MM.1S (cell line): ENCODE measurements around the gene CHST15.

Source experiments
- DNase-seq: peaks from one replicate; pipeline ENCODE4 v3.0.0-alpha.2; 2015
- H2AFZ ChIP-seq: fragments of 300-600 bp; sonication (generic); 2 replicates; pipeline ENCODE4 v1.6.0; 2016; ENCODE audit warnings: antibody characterized with exemption, low read length
- H3F3A ChIP-seq: fragments of 300-600 bp; sonication (generic); 2 replicates; pipeline ENCODE4 v1.6.1; 2016; ENCODE audit warnings: mild to moderate bottlenecking, antibody characterized with exemption, low read length, moderate library complexity, mixed read lengths; ENCODE audit not compliant: insufficient read depth
- H3K27ac ChIP-seq: fragments of 300-600 bp; sonication (generic); 2 replicates; pipeline ENCODE4 v1.5.1; 2016; ENCODE audit warnings: mild to moderate bottlenecking, low read length
- H3K27me3 ChIP-seq: fragments of 300-600 bp; sonication (generic); replicated peaks from 2 replicates; pipeline ENCODE4 v1.6.0; 2016; ENCODE audit warnings: low read length; ENCODE audit not compliant: insufficient read depth
- H3K36me3 ChIP-seq: fragments of 300-600 bp; sonication (generic); replicated peaks from 2 replicates; pipeline ENCODE4 v1.6.1; 2016; ENCODE audit warnings: mild to moderate bottlenecking, low read length, mixed read lengths; ENCODE audit not compliant: insufficient read depth
- H3K4me1 ChIP-seq: fragments of 300-600 bp; sonication (generic); 2 replicates; pipeline ENCODE4 v1.6.1; 2016; ENCODE audit warnings: low read length, mixed read lengths
- H3K4me2 ChIP-seq: fragments of 300-600 bp; sonication (generic); 2 replicates; pipeline ENCODE4 v1.6.0; 2016; ENCODE audit warnings: low read depth, low read length
- H3K4me3 ChIP-seq: fragments of 300-600 bp; sonication (generic); 2 replicates; pipeline ENCODE4 v1.5.1; 2016; ENCODE audit warnings: low read length, mixed read lengths
- H3K79me2 ChIP-seq: fragments of 300-600 bp; sonication (generic); 2 replicates; pipeline ENCODE4 v1.6.1; 2016; ENCODE audit warnings: mixed run types, low read length, mixed read lengths
- H3K9ac ChIP-seq: fragments of 300-600 bp; sonication (generic); 2 replicates; pipeline ENCODE4 v1.6.1; 2016; ENCODE audit warnings: low read length, mixed read lengths
- H3K9me2 ChIP-seq: fragments of 300-600 bp; sonication (generic); replicated peaks from 2 replicates; pipeline ENCODE4 v1.6.1; 2016; ENCODE audit warnings: mild to moderate bottlenecking, low read length, mixed read lengths; ENCODE audit not compliant: insufficient read depth
- H3K9me3 ChIP-seq: fragments of 300-600 bp; sonication (generic); replicated peaks from 2 replicates; pipeline ENCODE4 v1.6.1; 2016; ENCODE audit warnings: mild to moderate bottlenecking, low read length, mixed read lengths; ENCODE audit not compliant: insufficient read depth
- H4K20me1 ChIP-seq: fragments of 300-600 bp; sonication (generic); 2 replicates; pipeline ENCODE4 v1.6.1; 2016; ENCODE audit warnings: mild to moderate bottlenecking, low read length, moderate library complexity, mixed read lengths; ENCODE audit not compliant: insufficient read depth
- EZH2 ChIP-seq: fragments of 300-600 bp; sonication (generic); optimal IDR thresholded peaks from 2 replicates; pipeline ENCODE3; 2017; ENCODE audit warnings: low read depth, mild to moderate bottlenecking, antibody characterized with exemption, low read length, mixed read lengths
- EZH2phosphoT487 ChIP-seq: fragments of 300-600 bp; sonication (generic); IDR thresholded peaks from 2 replicates; pipeline ENCODE4 v1.6.1; 2018; ENCODE audit warnings: antibody characterized with exemption, low read length
- TF ChIP-seq, protein P1 (sequence below): fragments of 300-600 bp; sonication (generic); IDR thresholded peaks from 2 replicates; pipeline ENCODE4 v1.5.1; 2016; ENCODE audit warnings: antibody characterized with exemption, low read length, mixed read lengths

CHST15 gene

DNA sequence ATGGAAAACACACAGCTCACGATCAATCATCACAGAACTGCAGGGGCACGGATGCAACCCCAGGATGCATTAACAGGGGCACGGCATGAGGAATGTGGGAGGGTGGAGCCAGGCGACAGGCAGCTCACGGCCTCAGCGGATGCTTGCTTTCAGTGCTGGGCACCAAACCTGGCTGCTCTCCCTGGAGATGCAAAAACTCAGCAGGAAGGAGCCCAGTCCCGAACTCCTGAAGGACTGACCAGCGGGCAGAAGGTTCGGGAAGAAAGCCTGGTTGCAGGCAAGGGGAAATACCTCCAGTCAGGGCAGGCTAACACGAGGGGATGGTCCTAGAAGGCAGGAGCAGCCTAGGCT, 66.8 kb downstream of the CHST15 start:
- Histone ChIP-seq H3K4me2 (no peak overlapping the region), H3K9me3 (no peaks in the 10 kb centered on the region), H3K27me3 (no peaks in the 10 kb centered on the region), H3K9me2 (no peaks in the 10 kb centered on the region), H3K9ac (no peak overlapping the region), H3K4me3 (no peak overlapping the region), H3K36me3 (peaks cover 17% of the 10 kb centered on the region), H3F3A (no peaks in the 10 kb centered on the region; the same call in 1 of the 2 replicates), H2AFZ (no peak overlapping the region), H3K4me1 (no peaks in the 10 kb centered on the region), H3K79me2 (peaks cover 95% of the 10 kb centered on the region), H3K27ac (no peak overlapping the region), H4K20me1 (no peaks in the 10 kb centered on the region)
- TF ChIP-seq EZH2phosphoT487: no peak
- TF ChIP-seq, protein P1, sequence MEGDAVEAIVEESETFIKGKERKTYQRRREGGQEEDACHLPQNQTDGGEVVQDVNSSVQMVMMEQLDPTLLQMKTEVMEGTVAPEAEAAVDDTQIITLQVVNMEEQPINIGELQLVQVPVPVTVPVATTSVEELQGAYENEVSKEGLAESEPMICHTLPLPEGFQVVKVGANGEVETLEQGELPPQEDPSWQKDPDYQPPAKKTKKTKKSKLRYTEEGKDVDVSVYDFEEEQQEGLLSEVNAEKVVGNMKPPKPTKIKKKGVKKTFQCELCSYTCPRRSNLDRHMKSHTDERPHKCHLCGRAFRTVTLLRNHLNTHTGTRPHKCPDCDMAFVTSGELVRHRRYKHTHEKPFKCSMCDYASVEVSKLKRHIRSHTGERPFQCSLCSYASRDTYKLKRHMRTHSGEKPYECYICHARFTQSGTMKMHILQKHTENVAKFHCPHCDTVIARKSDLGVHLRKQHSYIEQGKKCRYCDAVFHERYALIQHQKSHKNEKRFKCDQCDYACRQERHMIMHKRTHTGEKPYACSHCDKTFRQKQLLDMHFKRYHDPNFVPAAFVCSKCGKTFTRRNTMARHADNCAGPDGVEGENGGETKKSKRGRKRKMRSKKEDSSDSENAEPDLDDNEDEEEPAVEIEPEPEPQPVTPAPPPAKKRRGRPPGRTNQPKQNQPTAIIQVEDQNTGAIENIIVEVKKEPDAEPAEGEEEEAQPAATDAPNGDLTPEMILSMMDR: no peak
- no peak for TF ChIP-seq EZH2
- no peak for DNase-seq

DNA sequence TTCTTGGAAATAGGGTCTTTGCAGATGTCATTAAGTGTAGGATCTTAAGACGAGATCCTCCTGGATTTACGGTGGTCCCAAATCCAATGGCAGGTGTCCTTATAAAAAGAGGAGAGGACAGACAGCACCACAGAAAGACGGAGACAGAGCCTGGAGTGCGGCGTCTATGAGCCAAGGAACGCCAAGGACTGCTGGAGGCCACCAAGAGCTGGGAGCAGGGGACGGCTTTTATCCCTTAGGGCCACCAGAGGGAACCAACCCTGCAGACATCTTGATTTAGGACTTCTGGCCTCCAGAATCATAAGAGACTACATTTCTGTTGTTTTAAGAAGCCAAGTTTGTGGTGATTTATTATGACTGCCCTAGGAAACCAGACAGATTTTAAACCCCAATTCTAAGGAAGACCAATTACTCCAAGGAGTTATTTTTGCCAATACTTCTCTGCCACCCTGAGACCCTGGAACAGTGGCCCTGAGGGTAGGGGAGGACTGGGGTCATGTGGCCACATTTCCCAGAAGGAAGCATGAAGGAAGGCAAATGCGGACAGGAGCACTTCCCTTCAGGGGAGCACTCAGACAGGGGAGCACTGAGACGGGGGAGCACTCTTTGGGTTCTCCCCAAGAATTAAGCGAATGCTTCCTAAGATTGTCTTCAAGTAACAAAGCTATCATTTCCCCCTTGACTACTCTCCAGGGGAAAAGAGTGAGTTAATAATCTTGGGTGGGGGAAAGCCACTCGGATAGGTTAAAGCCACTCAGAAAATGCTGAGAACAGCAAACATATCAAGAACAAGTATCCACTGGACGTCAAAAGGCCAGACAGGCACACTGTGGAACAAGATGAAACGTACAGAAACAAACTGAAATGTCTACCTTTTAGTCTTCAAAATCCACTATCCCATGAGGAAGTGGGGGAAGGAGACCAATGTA, 67.5 kb downstream of the CHST15 start:
- H3F3A ChIP-seq: no peaks in the 10 kb centered on the region; the same call in 1 of the 2 replicates
- H3K79me2 ChIP-seq: peaks cover 95% of the 10 kb centered on the region
- no peak overlapping the region for H3K27ac ChIP-seq
- no peak overlapping the region for H3K9ac ChIP-seq
- no peak for DNase-seq
- no peak overlapping the region for H3K4me3 ChIP-seq
- H3K9me3 ChIP-seq: no peaks in the 10 kb centered on the region
- no peaks in the 10 kb centered on the region for H3K4me1 ChIP-seq
- H3K27me3 ChIP-seq: no peaks in the 10 kb centered on the region
- H3K4me2 ChIP-seq: no peak overlapping the region
- no peaks in the 10 kb centered on the region for H4K20me1 ChIP-seq
- TF ChIP-seq, protein P1: peak; percentile 31; the same call in 1 of the 2 replicates
- no peak for TF ChIP-seq EZH2
- no peaks in the 10 kb centered on the region for H3K9me2 ChIP-seq
- peaks cover 11% of the 10 kb centered on the region for H3K36me3 ChIP-seq
- no peak overlapping the region for H2AFZ ChIP-seq

DNA sequence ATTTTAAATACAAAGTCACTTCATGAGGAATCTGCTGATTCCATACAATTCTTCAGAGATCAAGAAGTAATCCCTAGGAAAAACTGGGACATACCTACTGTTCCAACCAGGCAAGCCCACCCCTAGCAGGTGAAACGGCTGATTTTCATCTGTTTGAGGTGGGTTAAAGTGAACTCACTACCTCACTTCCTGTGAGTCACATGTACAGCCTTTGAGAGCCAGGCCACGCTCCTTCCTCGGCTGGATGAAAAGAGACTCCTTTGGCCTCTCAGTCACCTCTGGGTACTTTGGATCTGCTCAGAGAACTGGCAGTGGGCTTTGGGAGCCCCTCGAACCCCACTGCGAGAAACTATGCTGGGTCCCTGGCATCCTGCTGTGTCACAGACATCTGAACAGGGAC, 68.2 kb downstream of the CHST15 start:
- Histone ChIP-seq H3K27me3 (no peaks in the 10 kb centered on the region), H3K79me2 (peaks cover 95% of the 10 kb centered on the region), H3F3A (no peaks in the 10 kb centered on the region; the same call in 1 of the 2 replicates), H3K9ac (no peak overlapping the region), H3K36me3 (peaks cover 17% of the 10 kb centered on the region), H3K27ac (no peak overlapping the region), H3K9me3 (no peaks in the 10 kb centered on the region), H3K4me2 (no peak overlapping the region), H3K4me1 (no peaks in the 10 kb centered on the region), H4K20me1 (no peaks in the 10 kb centered on the region; the same call in 1 of the 2 replicates), H3K9me2 (no peaks in the 10 kb centered on the region), H2AFZ (no peak overlapping the region), H3K4me3 (no peak overlapping the region)
- no peak for TF ChIP-seq EZH2
- no peak for TF ChIP-seq EZH2phosphoT487
- TF ChIP-seq, protein P1: no peak
- DNase-seq: no peak
